GM12878 (cell line): ENCODE results near the gene DLST. TPM values are rescaled to one million over a fixed set of nuclear protein-coding genes. Genes with fewer than 3 reads are reported as not detected.

Experiments used
- CBX3 ChIP-seq: fragments of 200-600 bp; sonication (generic); IDR thresholded peaks from 2 replicates; pipeline ENCODE4 v1.6.1; 2016; ENCODE audit warnings: low read depth, borderline replicate concordance
- EGR1 ChIP-seq, 2 experiments: IDR thresholded peaks; 1 replicate in 1 of 2; 2 replicates in 1 of 2; pipeline ENCODE4 v1.6.1; 2011 to 2012; ENCODE audit warnings: low read depth in 2 of 2, low read length in 2 of 2, borderline replicate concordance in 1 of 2, mild to moderate bottlenecking in 1 of 2, moderate library complexity in 1 of 2
- FOS ChIP-seq: IDR thresholded peaks from 3 replicates; pipeline ENCODE4 v1.6.1; 2011; ENCODE audit warnings: borderline replicate concordance; ENCODE audit not compliant: insufficient read length; ENCODE audit errors: extremely low read depth
- HDAC6 ChIP-seq: fragments of 200-600 bp; sonication (generic); IDR thresholded peaks from one replicate; pipeline ENCODE4 v1.8.0; 2017; ENCODE audit warnings: antibody characterized with exemption; ENCODE audit not compliant: unreplicated experiment
- HDGF ChIP-seq: fragments of 450-650 bp; IDR thresholded peaks from 2 replicates; pipeline ENCODE4 v1.6.1; 2016; ENCODE audit warnings: antibody characterized with exemption
- JUND ChIP-seq: IDR thresholded peaks from 2 replicates; pipeline ENCODE4 v1.6.1; 2012; ENCODE audit warnings: low read depth, mild to moderate bottlenecking, low read length, improper control_type of control experiment, moderate library complexity
- NR2C2 ChIP-seq: IDR thresholded peaks from 2 replicates; pipeline ENCODE4 v1.6.1; 2011; ENCODE audit warnings: borderline replicate concordance, low read depth; ENCODE audit not compliant: control insufficient read depth, insufficient read length
- NR2F1 ChIP-seq: fragments of 450-650 bp; conservative IDR thresholded peaks from 2 replicates; pipeline ENCODE4 v1.6.1; 2017; ENCODE audit warnings: mild to moderate bottlenecking
- PAX5 ChIP-seq: IDR thresholded peaks from 2 replicates; pipeline ENCODE4 v1.6.1; 2011; ENCODE audit warnings: low read depth, low read length, borderline replicate concordance
- POLR2AphosphoS5 ChIP-seq: IDR thresholded peaks from 2 replicates; pipeline ENCODE4 v1.6.1; 2011; ENCODE audit warnings: mild to moderate bottlenecking, low read length, inconsistent platforms
- PRDM15 ChIP-seq: fragments of 450-650 bp; formaldehyde crosslinking; IDR thresholded peaks from 2 replicates; pipeline ENCODE4 v1.4.0; 2020; ENCODE audit warnings: mild to moderate bottlenecking, moderate library complexity
- RELA ChIP-seq: fragments of 450-650 bp; IDR thresholded peaks from 2 replicates; pipeline ENCODE4 v1.8.0; 2014; ENCODE audit warnings: borderline replicate concordance; ENCODE audit not compliant: partially characterized antibody
- REST ChIP-seq: IDR thresholded peaks from 2 replicates; pipeline ENCODE4 v1.6.1; 2012; ENCODE audit warnings: mild to moderate bottlenecking, low read depth, low read length
- SMARCA5 ChIP-seq: fragments of 450-650 bp; IDR thresholded peaks from 2 replicates; pipeline ENCODE4 v1.6.1; 2017; ENCODE audit warnings: mild to moderate bottlenecking
- STAT1 ChIP-seq: fragments of 450-650 bp; conservative IDR thresholded peaks from 2 replicates; pipeline ENCODE4 v1.6.1; 2014; ENCODE audit warnings: antibody characterized with exemption, mild to moderate bottlenecking
- TAF1 ChIP-seq: IDR thresholded peaks from 2 replicates; pipeline ENCODE4 v1.6.1; 2011; ENCODE audit warnings: mild to moderate bottlenecking, low read depth, low read length, borderline replicate concordance
- TCF7 ChIP-seq: IDR thresholded peaks from 2 replicates; pipeline ENCODE4 v1.6.1; 2014; ENCODE audit warnings: antibody characterized with exemption, borderline replicate concordance
- polyA plus RNA-seq, 11 experiments: library from polyadenylated mRNA; depleted of rRNA in 4 of 11; unstranded in 6 of 11; stranded (reverse) in 5 of 11; fragments of >200 nt; fragmentation: Nextera tagmentation in 4 of 11; fragmentation: Illumina TruSeq in 1 of 11; extraction: Ambion mirVana in 4 of 11; extraction: Trizol in 1 of 11; gene quantifications; 1 replicate in 1 of 11; 2 replicates in 10 of 11; pipeline versions ENCODE4 v1.2.1 to v1.2.3, GENCODE V29; 2011 to 2016; ENCODE audit warnings: inconsistent platforms in 2 of 11, missing spikeins in 2 of 11, low read depth in 1 of 11
- total RNA-seq, 4 experiments: library from RNA; depleted of rRNA in 3 of 4; stranded (reverse); fragments of >200 nt in 3 of 4; fragmentation: Illumina TruSeq in 1 of 4; extraction: Trizol in 1 of 4; gene quantifications; 2 replicates each; pipeline versions ENCODE4 v1.2.1 to v1.2.3, GENCODE V29; 2013 to 2021
- TF ChIP-seq, protein P1 (sequence below): fragments of 450-650 bp; formaldehyde crosslinking; IDR thresholded peaks from 2 replicates; pipeline ENCODE4 v1.5.0; 2022; ENCODE audit warnings: mild to moderate bottlenecking, missing genetic modification characterization

The DLST gene
- total and polyA plus RNA-seq, 10 of the 15 experiments (the other 5 are each of a cell fraction or from before 2014, with no cell fraction given): 2.9 to 141 (median 67.7) TPM

DNA sequence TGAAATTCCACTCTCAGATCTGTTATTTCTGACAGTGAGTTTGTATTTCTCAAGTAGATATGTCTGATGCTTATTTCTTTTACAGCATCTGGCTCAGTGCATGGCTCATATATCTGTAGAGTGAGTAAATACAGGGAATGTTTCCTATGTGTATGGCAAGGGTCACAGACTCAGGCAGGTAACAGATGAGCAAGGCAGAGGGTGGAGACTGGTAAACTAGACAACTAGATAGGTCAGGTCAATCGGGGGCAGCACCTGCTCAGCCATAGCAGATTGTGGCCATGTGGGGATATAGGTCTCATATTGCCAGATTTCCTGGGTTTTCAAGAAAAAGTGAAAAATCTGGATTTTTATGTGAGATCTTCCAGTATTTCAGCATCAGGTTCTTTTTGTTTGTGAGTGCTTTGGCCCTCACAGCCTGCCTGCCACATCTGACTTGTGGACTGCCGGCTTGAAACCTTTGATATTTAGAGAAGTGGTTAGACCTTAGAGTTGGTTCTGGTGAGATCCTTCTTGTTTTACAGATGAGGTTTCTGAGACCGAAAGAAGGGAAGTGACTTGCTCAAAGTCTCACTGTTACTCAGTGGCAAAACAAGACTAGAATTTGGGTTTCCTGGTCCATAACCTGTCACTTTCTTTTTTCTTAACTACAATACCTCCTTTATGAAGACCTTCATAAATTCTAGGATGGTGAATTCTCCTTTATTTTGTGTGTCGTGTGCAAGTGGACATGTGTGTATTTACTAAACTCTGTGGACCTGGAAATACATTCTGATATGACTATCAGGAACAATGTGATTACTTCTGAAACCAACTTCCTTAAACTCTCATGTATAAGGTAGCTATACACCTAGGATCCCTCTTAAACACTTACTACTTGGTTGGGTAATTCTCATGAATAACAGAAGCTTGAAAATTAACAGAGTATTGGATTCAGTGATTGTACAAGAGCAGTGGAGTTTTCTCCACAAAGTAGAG is 40.2 kb upstream of the DLST start (continued):
- no peak for TF ChIP-seq NR2C2
- no peak for TF ChIP-seq CBX3
- peak; percentile 77 for TF ChIP-seq TCF7
- TF ChIP-seq HDAC6: no peak
- TF ChIP-seq POLR2AphosphoS5: no peak
- 0 out of 2 replicates have a peak, but pooled peaks have one; percentile 49 for TF ChIP-seq NR2F1
- peak; percentile 57; the same call in 1 of the 2 replicates for TF ChIP-seq PAX5
- no peak for TF ChIP-seq FOS
- TF ChIP-seq STAT1: no peak
- no peak for TF ChIP-seq HDGF
- TF ChIP-seq, protein P1, sequence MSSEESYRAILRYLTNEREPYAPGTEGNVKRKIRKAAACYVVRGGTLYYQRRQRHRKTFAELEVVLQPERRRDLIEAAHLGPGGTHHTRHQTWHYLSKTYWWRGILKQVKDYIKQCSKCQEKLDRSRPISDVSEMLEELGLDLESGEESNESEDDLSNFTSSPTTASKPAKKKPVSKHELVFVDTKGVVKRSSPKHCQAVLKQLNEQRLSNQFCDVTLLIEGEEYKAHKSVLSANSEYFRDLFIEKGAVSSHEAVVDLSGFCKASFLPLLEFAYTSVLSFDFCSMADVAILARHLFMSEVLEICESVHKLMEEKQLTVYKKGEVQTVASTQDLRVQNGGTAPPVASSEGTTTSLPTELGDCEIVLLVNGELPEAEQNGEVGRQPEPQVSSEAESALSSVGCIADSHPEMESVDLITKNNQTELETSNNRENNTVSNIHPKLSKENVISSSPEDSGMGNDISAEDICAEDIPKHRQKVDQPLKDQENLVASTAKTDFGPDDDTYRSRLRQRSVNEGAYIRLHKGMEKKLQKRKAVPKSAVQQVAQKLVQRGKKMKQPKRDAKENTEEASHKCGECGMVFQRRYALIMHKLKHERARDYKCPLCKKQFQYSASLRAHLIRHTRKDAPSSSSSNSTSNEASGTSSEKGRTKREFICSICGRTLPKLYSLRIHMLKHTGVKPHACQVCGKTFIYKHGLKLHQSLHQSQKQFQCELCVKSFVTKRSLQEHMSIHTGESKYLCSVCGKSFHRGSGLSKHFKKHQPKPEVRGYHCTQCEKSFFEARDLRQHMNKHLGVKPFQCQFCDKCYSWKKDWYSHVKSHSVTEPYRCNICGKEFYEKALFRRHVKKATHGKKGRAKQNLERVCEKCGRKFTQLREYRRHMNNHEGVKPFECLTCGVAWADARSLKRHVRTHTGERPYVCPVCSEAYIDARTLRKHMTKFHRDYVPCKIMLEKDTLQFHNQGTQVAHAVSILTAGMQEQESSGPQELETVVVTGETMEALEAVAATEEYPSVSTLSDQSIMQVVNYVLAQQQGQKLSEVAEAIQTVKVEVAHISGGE (CRISPR knock-in tag): no peak
- TF ChIP-seq SMARCA5: peak; percentile 54; the same call in 1 of the 2 replicates
- no peak for TF ChIP-seq JUND
- no peak for TF ChIP-seq EGR1 (IDR thresholded peaks at IDR 0.05; ENCODE audit: borderline replicate concordance in 1 of 2, low read depth in 2 of 2, low read length in 2 of 2)
- TF ChIP-seq PRDM15: no peak
- no peak for TF ChIP-seq RELA
- no peak for TF ChIP-seq TAF1
- no peak for TF ChIP-seq REST
